GM23338 (cell line): ENCODE data around the gene FRG2. TPM values are rescaled to one million over a fixed set of nuclear protein-coding genes. Genes with fewer than 3 reads are reported as not detected.

Experiments
- ATAC-seq: fragments of 200-7000 bp; cut with Tn5 transposase; 3 replicates; pipeline ENCODE4 v1.9.1; 2020
- DNase-seq: peaks from one replicate; pipeline ENCODE4 v3.0.0-alpha.2; 2015; ENCODE audit warnings: low spot score
- H2AFZ ChIP-seq: fragments of 200-600 bp; sonication (generic); 2 replicates; pipeline ENCODE4 v1.8.0; 2016; ENCODE audit warnings: antibody characterized with exemption, mild to moderate bottlenecking, moderate library complexity
- H3F3A ChIP-seq: fragments of 200-600 bp; sonication (generic); replicated peaks from 2 replicates; pipeline ENCODE4 v1.8.0; 2017; ENCODE audit warnings: antibody characterized with exemption, mixed run types, low read depth
- H3K27ac ChIP-seq: fragments of 200-600 bp; sonication (generic); 2 replicates; pipeline ENCODE4 v1.6.1; 2016; ENCODE audit warnings: low read depth
- H3K27me3 ChIP-seq: fragments of 200-600 bp; sonication (generic); 2 replicates; pipeline ENCODE4 v1.8.0; 2016; ENCODE audit warnings: mild to moderate bottlenecking, mixed run types, moderate library complexity; ENCODE audit not compliant: insufficient read depth
- H3K36me3 ChIP-seq: fragments of 200-600 bp; sonication (generic); 2 replicates; pipeline ENCODE4 v1.8.0; 2016; ENCODE audit warnings: mild to moderate bottlenecking; ENCODE audit not compliant: insufficient read depth
- H3K4me1 ChIP-seq: fragments of 200-600 bp; sonication (generic); 2 replicates; pipeline ENCODE4 v1.8.0; 2016; ENCODE audit warnings: mild to moderate bottlenecking, moderate library complexity; ENCODE audit not compliant: insufficient read depth
- H3K4me2 ChIP-seq: fragments of 200-600 bp; sonication (generic); 2 replicates; pipeline ENCODE4 v1.7.1; 2017; ENCODE audit warnings: mixed run types
- H3K4me3 ChIP-seq: fragments of 200-600 bp; sonication (generic); 2 replicates; pipeline ENCODE4 v1.6.1; 2016; ENCODE audit warnings: mixed run types
- H3K79me2 ChIP-seq: fragments of 200-600 bp; sonication (generic); replicated peaks from 2 replicates; pipeline ENCODE4 v1.8.0; 2017; ENCODE audit warnings: mild to moderate bottlenecking; ENCODE audit not compliant: insufficient read depth
- H3K9me2 ChIP-seq: fragments of 200-600 bp; sonication (generic); 2 replicates; pipeline ENCODE4 v1.8.0; 2017; ENCODE audit not compliant: insufficient read depth
- H4K20me1 ChIP-seq: fragments of 200-600 bp; sonication (generic); replicated peaks from 2 replicates; pipeline ENCODE4 v1.8.0; 2017; ENCODE audit warnings: mild to moderate bottlenecking; ENCODE audit not compliant: insufficient read depth
- H3K27ac Mint-ChIP-seq: 2 replicates; pipeline ENCODE4 v1.8.0; 2020; ENCODE audit warnings: inconsistent platforms, mild to moderate bottlenecking, moderate library complexity, mixed read lengths
- H3K27me3 Mint-ChIP-seq: 3 replicates; pipeline ENCODE4 v1.8.0; 2022; ENCODE audit warnings: low read depth, mild to moderate bottlenecking, moderate library complexity, mixed read lengths, inconsistent platforms; ENCODE audit not compliant: insufficient read depth, poor library complexity
- H3K36me3 Mint-ChIP-seq: 3 replicates; pipeline ENCODE4 v1.8.0; 2021; ENCODE audit warnings: low read depth, mild to moderate bottlenecking, inconsistent platforms, moderate library complexity, mixed read lengths
- H3K4me1 Mint-ChIP-seq: 3 replicates; pipeline ENCODE4 v1.8.0; 2020; ENCODE audit warnings: mild to moderate bottlenecking, inconsistent platforms, mixed read lengths
- H3K4me3 Mint-ChIP-seq: 3 replicates; pipeline ENCODE4 v1.8.0; 2021; ENCODE audit warnings: moderate library complexity, mild to moderate bottlenecking, inconsistent platforms, mixed read lengths
- H3K9me3 Mint-ChIP-seq: 3 replicates; pipeline ENCODE4 v1.8.0; 2020; ENCODE audit warnings: moderate library complexity, mild to moderate bottlenecking, inconsistent platforms, mixed read lengths
- CREB1 ChIP-seq: fragments of 250-450 bp; sonication (Bioruptor Pico); IDR thresholded peaks from 2 replicates; pipeline ENCODE4 v1.5.0; 2020; ENCODE audit warnings: low read depth, mild to moderate bottlenecking, moderate library complexity
- EZH2 ChIP-seq: fragments of 200-600 bp; sonication (generic); IDR thresholded peaks from one replicate; pipeline ENCODE4 v1.8.0; 2017; ENCODE audit warnings: antibody characterized with exemption, mild to moderate bottlenecking, low read depth; ENCODE audit not compliant: unreplicated experiment
- EZH2phosphoT487 ChIP-seq: fragments of 200-600 bp; sonication (generic); IDR thresholded peaks from one replicate; pipeline ENCODE4 v1.8.1; 2018; ENCODE audit warnings: antibody characterized with exemption; ENCODE audit not compliant: unreplicated experiment
- JUNB ChIP-seq: IDR thresholded peaks from one replicate; pipeline ENCODE4 v1.6.1; 2016; ENCODE audit warnings: antibody characterized with exemption; ENCODE audit not compliant: unreplicated experiment
- NANOG ChIP-seq: IDR thresholded peaks from 2 replicates; pipeline ENCODE4 v1.6.1; 2016; ENCODE audit warnings: antibody characterized with exemption, borderline replicate concordance
- POLR2AphosphoS5 ChIP-seq: IDR thresholded peaks from 2 replicates; pipeline ENCODE4 v1.6.1; 2016; ENCODE audit warnings: antibody characterized with exemption, low read depth
- STAT1 ChIP-seq: IDR thresholded peaks from one replicate; pipeline ENCODE4 v1.6.1; 2016; ENCODE audit warnings: antibody characterized with exemption; ENCODE audit not compliant: unreplicated experiment
- ZNF114 ChIP-seq: fragments of 250-450 bp; sonication (Bioruptor Pico); IDR thresholded peaks from 2 replicates; pipeline ENCODE4 v1.5.0; 2020; ENCODE audit warnings: mild to moderate bottlenecking, moderate library complexity
- ZNF331 ChIP-seq: fragments of 250-450 bp; sonication (Bioruptor Pico); IDR thresholded peaks from 2 replicates; pipeline ENCODE4 v1.5.0; 2020; ENCODE audit warnings: low read depth, mild to moderate bottlenecking, moderate library complexity
- polyA plus RNA-seq: library from polyadenylated mRNA; unstranded; fragments of >200 nt; fragmentation: Nextera tagmentation; extraction: Ambion mirVana; gene quantifications from 2 replicates; pipeline ENCODE4 v1.2.1, GENCODE V29; 2016
- total RNA-seq: library from RNA; depleted of rRNA; stranded (reverse); fragments of >200 nt; shearing (Covaris generic); gene quantifications from 2 replicates; pipeline ENCODE4 v1.2.3, GENCODE V29; 2014
- TF ChIP-seq, protein P1 (sequence below): IDR thresholded peaks from 2 replicates; pipeline ENCODE4 v1.6.1; 2016; ENCODE audit warnings: antibody characterized with exemption
- TF ChIP-seq, protein P2 (sequence below): IDR thresholded peaks from one replicate; pipeline ENCODE4 v1.6.1; 2018; ENCODE audit warnings: antibody characterized with exemption; ENCODE audit not compliant: unreplicated experiment
- TF ChIP-seq, protein P3 (sequence below), 2 experiments: fragments of 200-600 bp in 1 of 2; sonication (generic) in 1 of 2; conservative IDR thresholded peaks; 2 replicates each; pipeline versions ENCODE4 v1.5.1 to v1.6.1; 2016 to 2017; ENCODE audit warnings: antibody characterized with exemption in 2 of 2, low read depth in 2 of 2, mild to moderate bottlenecking in 2 of 2, moderate library complexity in 1 of 2
- TF ChIP-seq, protein P4 (sequence below): fragments of 250-450 bp; sonication (Bioruptor Pico); IDR thresholded peaks from 2 replicates; pipeline ENCODE4 v1.5.0; 2020; ENCODE audit warnings: mild to moderate bottlenecking, moderate library complexity

FRG2 gene
- total and polyA plus RNA-seq, 2 experiments from 2014 or later, result not detected

DNA sequence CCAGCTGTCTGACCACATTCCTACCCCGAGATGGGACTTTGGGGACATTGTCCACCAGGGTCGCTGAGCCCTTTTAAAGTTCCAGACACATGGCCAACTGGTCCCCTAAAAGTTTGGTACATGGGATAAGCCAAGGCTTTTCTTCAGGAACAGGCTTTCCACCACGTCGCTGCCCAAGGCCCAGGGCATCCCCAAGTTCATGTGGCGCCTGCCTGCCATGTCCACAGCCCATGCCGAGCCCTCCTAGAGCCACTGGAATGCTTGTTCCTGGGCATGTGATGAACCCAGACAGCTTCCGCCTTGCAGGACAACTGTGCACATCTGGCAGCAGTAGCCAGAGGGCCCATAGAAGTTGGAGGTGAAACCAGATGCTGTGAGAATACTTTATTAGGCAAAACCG, 45.1 kb downstream of the FRG2 start:
- Histone ChIP-seq H3K27ac (no peak overlapping the region), H3K4me3 (no peak overlapping the region), H4K20me1 (no peaks in the 10 kb centered on the region), H3K4me2 (no peak overlapping the region), H3K4me1 (0 out of 2 replicates have a peak, but pooled peaks cover 3% of the 10 kb centered on the region), H3K36me3 (no peaks in the 10 kb centered on the region), H3F3A (no peaks in the 10 kb centered on the region), H2AFZ (no peak overlapping the region), H3K27me3 (no peaks in the 10 kb centered on the region), H3K79me2 (no peaks in the 10 kb centered on the region), H3K9me2 (no peaks in the 10 kb centered on the region)
- DNase-seq, result no peak
- no peak overlapping the region for H3K4me3 Mint-ChIP-seq
- H3K9me3 Mint-ChIP-seq, result peaks cover 74% of the 10 kb centered on the region
- peaks cover 9% of the 10 kb centered on the region; the same call in 2 of the 3 replicates for H3K36me3 Mint-ChIP-seq
- peaks cover 11% of the 10 kb centered on the region; the same call in 2 of the 3 replicates for H3K4me1 Mint-ChIP-seq
- H3K27ac Mint-ChIP-seq, result no peak overlapping the region
- no peak for ATAC-seq
- peaks cover 17% of the 10 kb centered on the region for H3K27me3 Mint-ChIP-seq
- TF ChIP-seq, protein P1, sequence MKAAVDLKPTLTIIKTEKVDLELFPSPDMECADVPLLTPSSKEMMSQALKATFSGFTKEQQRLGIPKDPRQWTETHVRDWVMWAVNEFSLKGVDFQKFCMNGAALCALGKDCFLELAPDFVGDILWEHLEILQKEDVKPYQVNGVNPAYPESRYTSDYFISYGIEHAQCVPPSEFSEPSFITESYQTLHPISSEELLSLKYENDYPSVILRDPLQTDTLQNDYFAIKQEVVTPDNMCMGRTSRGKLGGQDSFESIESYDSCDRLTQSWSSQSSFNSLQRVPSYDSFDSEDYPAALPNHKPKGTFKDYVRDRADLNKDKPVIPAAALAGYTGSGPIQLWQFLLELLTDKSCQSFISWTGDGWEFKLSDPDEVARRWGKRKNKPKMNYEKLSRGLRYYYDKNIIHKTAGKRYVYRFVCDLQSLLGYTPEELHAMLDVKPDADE, result no peak
- TF ChIP-seq ZNF331 (CRISPR knock-in tag), result no peak
- TF ChIP-seq, protein P2, sequence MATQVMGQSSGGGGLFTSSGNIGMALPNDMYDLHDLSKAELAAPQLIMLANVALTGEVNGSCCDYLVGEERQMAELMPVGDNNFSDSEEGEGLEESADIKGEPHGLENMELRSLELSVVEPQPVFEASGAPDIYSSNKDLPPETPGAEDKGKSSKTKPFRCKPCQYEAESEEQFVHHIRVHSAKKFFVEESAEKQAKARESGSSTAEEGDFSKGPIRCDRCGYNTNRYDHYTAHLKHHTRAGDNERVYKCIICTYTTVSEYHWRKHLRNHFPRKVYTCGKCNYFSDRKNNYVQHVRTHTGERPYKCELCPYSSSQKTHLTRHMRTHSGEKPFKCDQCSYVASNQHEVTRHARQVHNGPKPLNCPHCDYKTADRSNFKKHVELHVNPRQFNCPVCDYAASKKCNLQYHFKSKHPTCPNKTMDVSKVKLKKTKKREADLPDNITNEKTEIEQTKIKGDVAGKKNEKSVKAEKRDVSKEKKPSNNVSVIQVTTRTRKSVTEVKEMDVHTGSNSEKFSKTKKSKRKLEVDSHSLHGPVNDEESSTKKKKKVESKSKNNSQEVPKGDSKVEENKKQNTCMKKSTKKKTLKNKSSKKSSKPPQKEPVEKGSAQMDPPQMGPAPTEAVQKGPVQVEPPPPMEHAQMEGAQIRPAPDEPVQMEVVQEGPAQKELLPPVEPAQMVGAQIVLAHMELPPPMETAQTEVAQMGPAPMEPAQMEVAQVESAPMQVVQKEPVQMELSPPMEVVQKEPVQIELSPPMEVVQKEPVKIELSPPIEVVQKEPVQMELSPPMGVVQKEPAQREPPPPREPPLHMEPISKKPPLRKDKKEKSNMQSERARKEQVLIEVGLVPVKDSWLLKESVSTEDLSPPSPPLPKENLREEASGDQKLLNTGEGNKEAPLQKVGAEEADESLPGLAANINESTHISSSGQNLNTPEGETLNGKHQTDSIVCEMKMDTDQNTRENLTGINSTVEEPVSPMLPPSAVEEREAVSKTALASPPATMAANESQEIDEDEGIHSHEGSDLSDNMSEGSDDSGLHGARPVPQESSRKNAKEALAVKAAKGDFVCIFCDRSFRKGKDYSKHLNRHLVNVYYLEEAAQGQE, result no peak
- TF ChIP-seq POLR2AphosphoS5, result no peak
- TF ChIP-seq, protein P3, sequence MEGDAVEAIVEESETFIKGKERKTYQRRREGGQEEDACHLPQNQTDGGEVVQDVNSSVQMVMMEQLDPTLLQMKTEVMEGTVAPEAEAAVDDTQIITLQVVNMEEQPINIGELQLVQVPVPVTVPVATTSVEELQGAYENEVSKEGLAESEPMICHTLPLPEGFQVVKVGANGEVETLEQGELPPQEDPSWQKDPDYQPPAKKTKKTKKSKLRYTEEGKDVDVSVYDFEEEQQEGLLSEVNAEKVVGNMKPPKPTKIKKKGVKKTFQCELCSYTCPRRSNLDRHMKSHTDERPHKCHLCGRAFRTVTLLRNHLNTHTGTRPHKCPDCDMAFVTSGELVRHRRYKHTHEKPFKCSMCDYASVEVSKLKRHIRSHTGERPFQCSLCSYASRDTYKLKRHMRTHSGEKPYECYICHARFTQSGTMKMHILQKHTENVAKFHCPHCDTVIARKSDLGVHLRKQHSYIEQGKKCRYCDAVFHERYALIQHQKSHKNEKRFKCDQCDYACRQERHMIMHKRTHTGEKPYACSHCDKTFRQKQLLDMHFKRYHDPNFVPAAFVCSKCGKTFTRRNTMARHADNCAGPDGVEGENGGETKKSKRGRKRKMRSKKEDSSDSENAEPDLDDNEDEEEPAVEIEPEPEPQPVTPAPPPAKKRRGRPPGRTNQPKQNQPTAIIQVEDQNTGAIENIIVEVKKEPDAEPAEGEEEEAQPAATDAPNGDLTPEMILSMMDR (conservative IDR thresholded peaks at IDR 0.05; ENCODE audit: low read depth in 2 of 2), result no peak
- TF ChIP-seq EZH2phosphoT487, result no peak
- TF ChIP-seq, protein P4, sequence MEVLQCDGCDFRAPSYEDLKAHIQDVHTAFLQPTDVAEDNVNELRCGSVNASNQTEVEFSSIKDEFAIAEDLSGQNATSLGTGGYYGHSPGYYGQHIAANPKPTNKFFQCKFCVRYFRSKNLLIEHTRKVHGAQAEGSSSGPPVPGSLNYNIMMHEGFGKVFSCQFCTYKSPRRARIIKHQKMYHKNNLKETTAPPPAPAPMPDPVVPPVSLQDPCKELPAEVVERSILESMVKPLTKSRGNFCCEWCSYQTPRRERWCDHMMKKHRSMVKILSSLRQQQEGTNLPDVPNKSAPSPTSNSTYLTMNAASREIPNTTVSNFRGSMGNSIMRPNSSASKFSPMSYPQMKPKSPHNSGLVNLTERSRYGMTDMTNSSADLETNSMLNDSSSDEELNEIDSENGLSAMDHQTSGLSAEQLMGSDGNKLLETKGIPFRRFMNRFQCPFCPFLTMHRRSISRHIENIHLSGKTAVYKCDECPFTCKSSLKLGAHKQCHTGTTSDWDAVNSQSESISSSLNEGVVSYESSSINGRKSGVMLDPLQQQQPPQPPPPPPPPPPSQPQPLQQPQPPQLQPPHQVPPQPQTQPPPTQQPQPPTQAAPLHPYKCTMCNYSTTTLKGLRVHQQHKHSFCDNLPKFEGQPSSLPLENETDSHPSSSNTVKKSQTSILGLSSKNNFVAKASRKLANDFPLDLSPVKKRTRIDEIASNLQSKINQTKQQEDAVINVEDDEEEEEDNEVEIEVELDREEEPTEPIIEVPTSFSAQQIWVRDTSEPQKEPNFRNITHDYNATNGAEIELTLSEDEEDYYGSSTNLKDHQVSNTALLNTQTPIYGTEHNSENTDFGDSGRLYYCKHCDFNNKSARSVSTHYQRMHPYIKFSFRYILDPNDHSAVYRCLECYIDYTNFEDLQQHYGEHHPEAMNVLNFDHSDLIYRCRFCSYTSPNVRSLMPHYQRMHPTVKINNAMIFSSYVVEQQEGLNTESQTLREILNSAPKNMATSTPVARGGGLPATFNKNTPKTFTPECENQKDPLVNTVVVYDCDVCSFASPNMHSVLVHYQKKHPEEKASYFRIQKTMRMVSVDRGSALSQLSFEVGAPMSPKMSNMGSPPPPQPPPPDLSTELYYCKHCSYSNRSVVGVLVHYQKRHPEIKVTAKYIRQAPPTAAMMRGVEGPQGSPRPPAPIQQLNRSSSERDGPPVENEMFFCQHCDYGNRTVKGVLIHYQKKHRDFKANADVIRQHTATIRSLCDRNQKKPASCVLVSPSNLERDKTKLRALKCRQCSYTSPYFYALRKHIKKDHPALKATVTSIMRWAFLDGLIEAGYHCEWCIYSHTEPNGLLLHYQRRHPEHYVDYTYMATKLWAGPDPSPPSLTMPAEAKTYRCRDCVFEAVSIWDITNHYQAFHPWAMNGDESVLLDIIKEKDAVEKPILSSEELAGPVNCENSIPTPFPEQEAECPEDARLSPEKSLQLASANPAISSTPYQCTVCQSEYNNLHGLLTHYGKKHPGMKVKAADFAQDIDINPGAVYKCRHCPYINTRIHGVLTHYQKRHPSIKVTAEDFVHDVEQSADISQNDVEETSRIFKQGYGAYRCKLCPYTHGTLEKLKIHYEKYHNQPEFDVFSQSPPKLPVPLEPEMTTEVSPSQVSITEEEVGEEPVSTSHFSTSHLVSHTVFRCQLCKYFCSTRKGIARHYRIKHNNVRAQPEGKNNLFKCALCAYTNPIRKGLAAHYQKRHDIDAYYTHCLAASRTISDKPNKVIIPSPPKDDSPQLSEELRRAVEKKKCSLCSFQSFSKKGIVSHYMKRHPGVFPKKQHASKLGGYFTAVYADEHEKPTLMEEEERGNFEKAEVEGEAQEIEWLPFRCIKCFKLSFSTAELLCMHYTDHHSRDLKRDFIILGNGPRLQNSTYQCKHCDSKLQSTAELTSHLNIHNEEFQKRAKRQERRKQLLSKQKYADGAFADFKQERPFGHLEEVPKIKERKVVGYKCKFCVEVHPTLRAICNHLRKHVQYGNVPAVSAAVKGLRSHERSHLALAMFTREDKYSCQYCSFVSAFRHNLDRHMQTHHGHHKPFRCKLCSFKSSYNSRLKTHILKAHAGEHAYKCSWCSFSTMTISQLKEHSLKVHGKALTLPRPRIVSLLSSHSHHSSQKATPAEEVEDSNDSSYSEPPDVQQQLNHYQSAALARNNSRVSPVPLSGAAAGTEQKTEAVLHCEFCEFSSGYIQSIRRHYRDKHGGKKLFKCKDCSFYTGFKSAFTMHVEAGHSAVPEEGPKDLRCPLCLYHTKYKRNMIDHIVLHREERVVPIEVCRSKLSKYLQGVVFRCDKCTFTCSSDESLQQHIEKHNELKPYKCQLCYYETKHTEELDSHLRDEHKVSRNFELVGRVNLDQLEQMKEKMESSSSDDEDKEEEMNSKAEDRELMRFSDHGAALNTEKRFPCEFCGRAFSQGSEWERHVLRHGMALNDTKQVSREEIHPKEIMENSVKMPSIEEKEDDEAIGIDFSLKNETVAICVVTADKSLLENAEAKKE (CRISPR knock-in tag), result no peak
- TF ChIP-seq CREB1, result no peak
- TF ChIP-seq STAT1, result no peak
- no peak for TF ChIP-seq JUNB
- no peak for TF ChIP-seq NANOG
- TF ChIP-seq ZNF114 (CRISPR knock-in tag), result no peak
- TF ChIP-seq EZH2, result no peak
